Caco-2 (cell line): ENCODE results near the gene TM4SF1. TPM values are rescaled to one million over a fixed set of nuclear protein-coding genes. Genes with fewer than 3 reads are reported as not detected.

Source experiments
- BruUV-seq: library from RNA; stranded (reverse); fragments of 400-500 nt; replicated peaks from 2 replicates; lab custom pipeline; 2021; lab: Mats Ljungman, UMichigan
- CTCF ChIA-PET: fragments of 300-600 bp; sonication (Branson Sonifier 250); formaldehyde crosslinking; loops from one replicate; lab custom pipeline; 2022; ENCODE audit warnings: antibody characterized with exemption; lab: Charles Lee
- POLR2A ChIA-PET: fragments of 300-600 bp; sonication (Branson Sonifier 250); formaldehyde crosslinking; loops from one replicate; lab custom pipeline; 2022; ENCODE audit warnings: antibody characterized with exemption; lab: Charles Lee
- DNase-seq, 2 experiments: peaks; one replicate each; pipeline versions ENCODE4 v3.0.0 to v3.0.0-alpha.2; 2020 to 2022
- H3K27me3 ChIP-seq: replicated peaks from 2 replicates; pipeline ENCODE4 v1.6.0; 2011; ENCODE audit warnings: low read length; ENCODE audit not compliant: control insufficient read depth, insufficient read depth
- H3K36me3 ChIP-seq: 2 replicates; pipeline ENCODE4 v1.5.1; 2011; ENCODE audit warnings: low read length; ENCODE audit not compliant: control insufficient read depth, insufficient read depth
- H3K4me1 ChIP-seq: fragments of 250-450 bp; sonication (Bioruptor Pico); 2 replicates; pipeline ENCODE4 v1.5.1; 2020; ENCODE audit warnings: mild to moderate bottlenecking
- H3K4me3 ChIP-seq: 2 replicates; pipeline ENCODE4 v1.5.1; 2011; ENCODE audit warnings: low read depth, mild to moderate bottlenecking, control low read depth, low read length
- H3K9me3 ChIP-seq: fragments of 250-450 bp; sonication (Bioruptor Pico); 2 replicates; pipeline ENCODE4 v1.5.1; 2020; ENCODE audit warnings: mild to moderate bottlenecking, moderate library complexity
- H3K27ac Mint-ChIP-seq: one replicate; pipeline ENCODE4 v1.8.0; 2022; ENCODE audit warnings: mixed read lengths; ENCODE audit not compliant: unreplicated experiment
- H3K27me3 Mint-ChIP-seq: one replicate; pipeline ENCODE4 v1.8.0; 2022; ENCODE audit warnings: mixed read lengths; ENCODE audit not compliant: insufficient read depth, unreplicated experiment
- H3K36me3 Mint-ChIP-seq: one replicate; pipeline ENCODE4 v1.8.0; 2022; ENCODE audit warnings: mild to moderate bottlenecking, mixed read lengths; ENCODE audit not compliant: insufficient read depth, unreplicated experiment
- H3K4me1 Mint-ChIP-seq: one replicate; pipeline ENCODE4 v1.8.0; 2022; ENCODE audit warnings: low read depth, mixed read lengths; ENCODE audit not compliant: unreplicated experiment
- H3K4me3 Mint-ChIP-seq: one replicate; pipeline ENCODE4 v1.8.0; 2022; ENCODE audit warnings: mild to moderate bottlenecking, moderate library complexity, mixed read lengths; ENCODE audit not compliant: unreplicated experiment
- H3K9me3 Mint-ChIP-seq: one replicate; pipeline ENCODE4 v1.8.0; 2022; ENCODE audit warnings: mixed read lengths; ENCODE audit not compliant: unreplicated experiment
- intact Hi-C: fragments of 100-400 bp; cut with micrococcal nuclease; formaldehyde crosslinking; loops from one replicate; pipeline ENCODE4 v1.10.0; 2022; ENCODE audit not compliant: unreplicated experiment
- total RNA-seq: library from RNA; stranded (reverse); gene quantifications from 2 replicates; pipeline ENCODE4 v1.2.3, GENCODE V29; 2022
- TF ChIP-seq, protein P1 (sequence below), 2 experiments: fragments of 200-600 bp in 1 of 2; IDR thresholded peaks; 1 replicate in 1 of 2; 2 replicates in 1 of 2; pipeline versions ENCODE4 v1.5.1 to v1.8.0; 2011 to 2022; ENCODE audit warnings: antibody characterized with exemption in 1 of 2, control low read depth in 1 of 2, inconsistent platforms in 1 of 2, low read depth in 1 of 2, low read length in 1 of 2, mild to moderate bottlenecking in 1 of 2, moderate library complexity in 1 of 2; ENCODE audit not compliant: insufficient read depth in 1 of 2, severe bottlenecking in 1 of 2, unreplicated experiment in 1 of 2

The TM4SF1 gene
- total RNA-seq, 1 experiment from 2014 or later = 49.2 TPM

- CTCF ChIA-PET = interaction anchor here (0.6 to 1.2 kb wide), 3 partner anchors 23 to 127 kb away, joined by 3 to 4 read pairs (median 3); no protein-coding TSS in a partner anchor
- POLR2A ChIA-PET = no interaction called here
- Mint-ChIP-seq H3K36me3 (no peaks in the 10 kb centered on the region), H3K27ac (no peak overlapping the region), H3K9me3 (no peaks in the 10 kb centered on the region), H3K4me3 (no peak overlapping the region), H3K4me1 (peaks cover 30% of the 10 kb centered on the region), H3K27me3 (no peaks in the 10 kb centered on the region)
- TF ChIP-seq, protein P1, sequence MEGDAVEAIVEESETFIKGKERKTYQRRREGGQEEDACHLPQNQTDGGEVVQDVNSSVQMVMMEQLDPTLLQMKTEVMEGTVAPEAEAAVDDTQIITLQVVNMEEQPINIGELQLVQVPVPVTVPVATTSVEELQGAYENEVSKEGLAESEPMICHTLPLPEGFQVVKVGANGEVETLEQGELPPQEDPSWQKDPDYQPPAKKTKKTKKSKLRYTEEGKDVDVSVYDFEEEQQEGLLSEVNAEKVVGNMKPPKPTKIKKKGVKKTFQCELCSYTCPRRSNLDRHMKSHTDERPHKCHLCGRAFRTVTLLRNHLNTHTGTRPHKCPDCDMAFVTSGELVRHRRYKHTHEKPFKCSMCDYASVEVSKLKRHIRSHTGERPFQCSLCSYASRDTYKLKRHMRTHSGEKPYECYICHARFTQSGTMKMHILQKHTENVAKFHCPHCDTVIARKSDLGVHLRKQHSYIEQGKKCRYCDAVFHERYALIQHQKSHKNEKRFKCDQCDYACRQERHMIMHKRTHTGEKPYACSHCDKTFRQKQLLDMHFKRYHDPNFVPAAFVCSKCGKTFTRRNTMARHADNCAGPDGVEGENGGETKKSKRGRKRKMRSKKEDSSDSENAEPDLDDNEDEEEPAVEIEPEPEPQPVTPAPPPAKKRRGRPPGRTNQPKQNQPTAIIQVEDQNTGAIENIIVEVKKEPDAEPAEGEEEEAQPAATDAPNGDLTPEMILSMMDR (IDR thresholded peaks at IDR 0.05; ENCODE audit: insufficient read depth in 1 of 2, low read depth in 1 of 2, low read length in 1 of 2, severe bottlenecking in 1 of 2, unreplicated experiment in 1 of 2) = no peak
- intact Hi-C loops = no loop called here
- Histone ChIP-seq H3K4me3 (no peak overlapping the region), H3K27me3 (no peaks in the 10 kb centered on the region), H3K4me1 (peaks cover 22% of the 10 kb centered on the region), H3K9me3 (no peaks in the 10 kb centered on the region), H3K36me3 (no peaks in the 10 kb centered on the region)
- BruUV-seq = no TSS peak
- DNase-seq = no peak
Measured at GRCh38 chr3:149353581-149354184, 23.8 kb downstream of the TM4SF1 start.

GRCh38 chr3:149352556-149352955 lies 24.9 kb downstream of the TM4SF1 start:
- DNase-seq = peak; percentile 74 to 76

DNA sequence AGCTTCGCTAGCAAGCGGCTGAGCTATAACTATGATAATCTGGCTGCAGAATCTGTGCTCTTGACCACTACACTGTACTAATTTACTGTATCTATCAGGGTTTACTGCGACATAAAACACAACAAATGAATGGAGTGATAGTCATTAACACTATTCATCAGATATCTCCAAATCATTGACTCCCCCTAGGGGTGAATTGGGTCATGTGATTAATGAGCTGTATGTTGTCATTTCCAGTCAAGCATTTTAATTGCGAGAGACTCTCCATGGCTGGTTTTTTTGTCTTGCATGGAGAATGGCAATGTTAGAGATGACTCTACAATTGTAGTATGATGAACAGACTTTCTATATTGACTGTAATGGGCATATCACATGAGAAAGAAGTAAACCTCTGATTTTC lies 33.5 kb downstream of the TM4SF1 start:
- intact Hi-C loops = no loop called here

More at GRCh38 chr3:149352556-149352955, 24.9 kb downstream of the TM4SF1 start:
- Histone ChIP-seq H3K4me3 (no peak overlapping the region), H3K36me3 (no peaks in the 10 kb centered on the region), H3K9me3 (no peaks in the 10 kb centered on the region), H3K4me1 (peaks cover 22% of the 10 kb centered on the region), H3K27me3 (no peaks in the 10 kb centered on the region)
- TF ChIP-seq, protein P1 (IDR thresholded peaks at IDR 0.05; ENCODE audit: insufficient read depth in 1 of 2, low read depth in 1 of 2, low read length in 1 of 2, severe bottlenecking in 1 of 2, unreplicated experiment in 1 of 2) = peak; percentile 72 to 73
- POLR2A ChIA-PET = no interaction called here
- no peaks in the 10 kb centered on the region for H3K27me3 Mint-ChIP-seq
- H3K4me1 Mint-ChIP-seq = peaks cover 29% of the 10 kb centered on the region
- CTCF ChIA-PET = interaction anchor here (0.7 to 0.9 kb wide), 2 partner anchors 128 to 136 kb away, joined by 3 to 4 read pairs; no protein-coding TSS in a partner anchor
- intact Hi-C loops = loop anchor here (1.0 kb wide), 4 partner anchors 36 to 137 kb away; no protein-coding TSS in a partner anchor
- H3K4me3 Mint-ChIP-seq = no peak overlapping the region
- peaks cover 2% of the 10 kb centered on the region for H3K9me3 Mint-ChIP-seq
- H3K36me3 Mint-ChIP-seq = no peaks in the 10 kb centered on the region
- no TSS peak for BruUV-seq
- H3K27ac Mint-ChIP-seq = no peak overlapping the region

More for the DNA sequence above, 33.5 kb downstream of the TM4SF1 start:
- Mint-ChIP-seq H3K4me1 (peaks cover 19% of the 10 kb centered on the region), H3K9me3 (peaks cover 8% of the 10 kb centered on the region), H3K36me3 (peaks cover 10% of the 10 kb centered on the region), H3K4me3 (no peak overlapping the region), H3K27me3 (no peaks in the 10 kb centered on the region), H3K27ac (no peak overlapping the region)
- peaks cover 29% of the 10 kb centered on the region for H3K4me1 ChIP-seq
- TF ChIP-seq, protein P1 (IDR thresholded peaks at IDR 0.05; ENCODE audit: insufficient read depth in 1 of 2, low read depth in 1 of 2, low read length in 1 of 2, severe bottlenecking in 1 of 2, unreplicated experiment in 1 of 2) = no peak
- BruUV-seq = no TSS peak
- no peak overlapping the region for H3K4me3 ChIP-seq
- ChIA-PET CTCF (interaction anchor here (0.6 to 1.3 kb wide), 3 partner anchors 12 to 223 kb away, joined by 3 read pairs; no protein-coding TSS in a partner anchor), POLR2A (no interaction called here)
- DNase-seq = peak in 1 of 2 experiments; percentile 22
- no peaks in the 10 kb centered on the region for H3K27me3 ChIP-seq
- H3K9me3 ChIP-seq = no peaks in the 10 kb centered on the region
- no peaks in the 10 kb centered on the region for H3K36me3 ChIP-seq
